Measurements from ENCODE around the gene LCN9. TPM values are rescaled to one million over a fixed set of nuclear protein-coding genes. Genes with fewer than 3 reads are reported as not detected.
"Not testable (repeated sequence)": the region's sequence is repeated elsewhere in the genome, so short reads cannot be mapped to it uniquely, and the experiment has no call there.

The LCN9 gene
- total and polyA plus RNA-seq, 4 donors = not detected

DNA sequence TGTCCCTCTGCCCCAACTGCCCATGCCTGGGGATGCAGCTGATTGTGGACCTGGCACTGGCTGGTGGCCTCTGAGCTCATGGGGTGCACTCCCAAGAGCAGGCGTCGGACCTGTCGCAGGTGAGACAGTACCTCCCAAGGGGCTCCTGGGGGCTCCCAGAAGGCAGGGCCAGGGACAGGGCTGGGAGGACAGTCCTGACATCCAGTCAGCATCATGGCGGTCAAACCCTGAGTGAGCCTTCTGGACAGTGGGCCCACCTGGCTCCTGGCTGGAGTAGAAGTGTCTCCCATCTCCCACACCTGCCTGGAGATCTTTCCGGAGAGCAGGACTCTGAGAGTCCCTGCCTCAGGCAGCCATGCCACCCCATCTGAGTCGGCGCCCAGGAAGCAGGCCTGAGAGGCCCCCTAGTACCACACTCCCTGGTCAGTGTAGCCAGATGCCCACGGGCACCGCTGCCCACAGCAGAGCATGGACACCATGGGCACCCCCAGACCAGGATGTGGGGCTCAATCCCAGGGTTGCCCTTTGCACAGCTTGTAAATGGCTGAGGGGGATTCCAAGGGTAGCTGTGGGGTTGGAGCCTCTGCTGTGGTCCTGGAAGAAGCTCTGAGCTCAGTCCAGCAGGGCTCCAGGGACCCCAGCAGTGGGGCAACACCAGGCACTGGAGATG, 6.6 kb downstream of the LCN9 start:
- no peaks in the 10 kb centered on the region for H3K36me3 ChIP-seq (ENCODE audit: control insufficient read depth in 4 of 4, insufficient read depth in 4 of 4, low read length in 4 of 4)
- DNase-seq (no peak), ATAC-seq (ENCODE audit: insufficient read depth, low FRiP score) (no peak)
- no peak overlapping the region for H3K4me3 ChIP-seq
- H3K27ac ChIP-seq (ENCODE audit: low read depth in 1 of 2, low read length in 1 of 2) = no peak overlapping the region
- H3K9ac ChIP-seq (ENCODE audit: insufficient read depth in 1 of 2, low read length in 2 of 2) = no peak overlapping the region
- H3K9me3 ChIP-seq (ENCODE audit: control insufficient read depth in 4 of 4, insufficient read depth in 3 of 4, low read length in 3 of 4) = peaks cover 0 to 6% (median 0%) of the 10 kb centered on the region in 4 donors
- TF ChIP-seq, protein P1, sequence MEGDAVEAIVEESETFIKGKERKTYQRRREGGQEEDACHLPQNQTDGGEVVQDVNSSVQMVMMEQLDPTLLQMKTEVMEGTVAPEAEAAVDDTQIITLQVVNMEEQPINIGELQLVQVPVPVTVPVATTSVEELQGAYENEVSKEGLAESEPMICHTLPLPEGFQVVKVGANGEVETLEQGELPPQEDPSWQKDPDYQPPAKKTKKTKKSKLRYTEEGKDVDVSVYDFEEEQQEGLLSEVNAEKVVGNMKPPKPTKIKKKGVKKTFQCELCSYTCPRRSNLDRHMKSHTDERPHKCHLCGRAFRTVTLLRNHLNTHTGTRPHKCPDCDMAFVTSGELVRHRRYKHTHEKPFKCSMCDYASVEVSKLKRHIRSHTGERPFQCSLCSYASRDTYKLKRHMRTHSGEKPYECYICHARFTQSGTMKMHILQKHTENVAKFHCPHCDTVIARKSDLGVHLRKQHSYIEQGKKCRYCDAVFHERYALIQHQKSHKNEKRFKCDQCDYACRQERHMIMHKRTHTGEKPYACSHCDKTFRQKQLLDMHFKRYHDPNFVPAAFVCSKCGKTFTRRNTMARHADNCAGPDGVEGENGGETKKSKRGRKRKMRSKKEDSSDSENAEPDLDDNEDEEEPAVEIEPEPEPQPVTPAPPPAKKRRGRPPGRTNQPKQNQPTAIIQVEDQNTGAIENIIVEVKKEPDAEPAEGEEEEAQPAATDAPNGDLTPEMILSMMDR (IDR thresholded peaks at IDR 0.05; ENCODE audit: control extremely low read depth, extremely low read depth) = no peak
- H3K4me1 ChIP-seq (ENCODE audit: control insufficient read depth in 5 of 5, insufficient read depth in 5 of 5, low read length in 5 of 5) = no peaks in the 10 kb centered on the region
- WGBS, 2 donors = 94 to 95% methylated on average over 9 of the region's 9 CpGs
- peaks cover 3% of the 10 kb centered on the region in 3 donors for H3K27me3 ChIP-seq (ENCODE audit: control insufficient read depth in 3 of 3, insufficient read depth in 3 of 3, low read length in 2 of 3)

DNA sequence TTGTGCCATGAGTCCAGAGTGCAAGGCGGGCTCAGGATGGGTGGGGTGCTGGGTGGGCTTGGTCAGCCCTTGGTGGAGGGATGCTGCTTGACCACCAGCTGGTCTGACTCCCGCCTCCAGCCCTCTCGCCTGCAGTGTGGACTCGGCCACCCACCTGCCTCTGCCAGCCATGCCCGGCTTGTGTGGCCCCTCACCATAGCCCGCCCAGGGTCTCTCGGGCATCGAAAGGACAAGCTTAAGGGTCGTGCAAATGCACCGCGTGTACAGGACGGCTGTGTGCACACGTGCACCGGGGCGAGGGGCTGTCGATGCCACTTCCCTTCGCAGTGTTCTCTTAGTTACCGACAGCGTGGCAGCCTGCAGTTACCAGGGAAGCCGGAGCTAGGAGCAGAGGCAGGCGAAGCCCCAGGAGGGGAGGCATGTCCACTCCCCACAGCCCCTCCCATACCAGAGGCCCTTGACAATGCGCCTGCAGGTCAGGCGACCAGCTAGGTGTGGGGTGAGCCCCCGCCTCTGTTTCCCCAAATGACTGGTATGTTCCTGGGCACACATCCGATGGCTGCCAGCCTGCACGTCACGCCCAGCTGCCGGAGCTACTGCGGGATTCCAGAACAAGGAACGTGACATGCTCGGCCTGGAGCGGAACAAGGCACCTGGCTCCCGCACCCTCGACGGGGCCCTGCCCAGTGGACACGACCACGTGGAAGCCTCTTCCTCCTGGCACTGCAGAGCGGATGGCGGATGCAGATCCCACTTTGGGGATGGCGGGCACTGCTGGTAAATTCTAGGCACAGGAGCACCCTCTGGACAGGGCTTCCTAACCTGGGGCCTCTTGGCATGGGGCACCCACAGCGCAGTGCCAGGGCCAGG, 7.8 kb downstream of the LCN9 start:
- WGBS, 2 donors = 85 to 89% methylated on average over 39 to 41 of the region's 41 CpGs

DNA sequence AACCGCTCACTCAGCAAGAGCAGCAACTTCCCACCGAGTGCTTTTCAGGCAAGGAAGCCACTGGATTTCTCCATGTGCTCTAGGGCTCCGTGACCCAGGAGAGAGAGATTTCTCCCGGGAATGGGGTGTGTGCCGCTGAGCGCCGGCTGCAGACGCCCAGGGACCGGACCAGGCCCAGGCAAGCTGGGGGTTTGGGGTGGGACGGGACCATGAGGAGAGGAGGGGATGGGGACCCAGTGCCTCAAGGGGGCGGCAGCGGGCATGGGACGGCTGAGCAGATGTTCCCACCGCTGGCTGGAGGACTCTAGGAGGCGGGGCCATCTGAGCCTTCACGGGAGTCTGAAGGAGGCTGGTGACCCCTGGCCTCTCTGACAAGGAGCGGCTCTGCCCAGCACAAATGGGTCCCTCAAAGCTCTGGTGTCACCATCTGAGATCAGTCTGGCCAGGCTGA, 8.5 kb downstream of the LCN9 start:
- H3K4me1 ChIP-seq (ENCODE audit: control insufficient read depth in 5 of 5, insufficient read depth in 5 of 5, low read length in 5 of 5) = no peaks in the 10 kb centered on the region
- WGBS, 2 donors = 52 to 54% methylated on average over 17 of the region's 17 CpGs
- ATAC-seq (ENCODE audit: insufficient read depth, low FRiP score) (no peak), DNase-seq (no peak)
- no peak overlapping the region for H3K4me3 ChIP-seq
- TF ChIP-seq, protein P1 (IDR thresholded peaks at IDR 0.05; ENCODE audit: control extremely low read depth, extremely low read depth) = no peak
- H3K9ac ChIP-seq (ENCODE audit: insufficient read depth in 1 of 2, low read length in 2 of 2) = no peak overlapping the region
- no peak overlapping the region for H3K27ac ChIP-seq (ENCODE audit: low read depth in 1 of 2, low read length in 1 of 2)
- H3K36me3 ChIP-seq (ENCODE audit: control insufficient read depth in 4 of 4, insufficient read depth in 4 of 4, low read length in 4 of 4) = no peaks in the 10 kb centered on the region
- peaks cover under 1 to 3% (median 3%) of the 10 kb centered on the region in 3 donors for H3K27me3 ChIP-seq (ENCODE audit: control insufficient read depth in 3 of 3, insufficient read depth in 3 of 3, low read length in 2 of 3)
- peaks cover 0 to 6% (median 0%) of the 10 kb centered on the region in 4 donors for H3K9me3 ChIP-seq (ENCODE audit: control insufficient read depth in 4 of 4, insufficient read depth in 3 of 4, low read length in 3 of 4)

More for the DNA sequence above, 7.8 kb downstream of the LCN9 start:
- DNase-seq (no peak), ATAC-seq (ENCODE audit: insufficient read depth, low FRiP score) (no peak)
- TF ChIP-seq, protein P1 (IDR thresholded peaks at IDR 0.05; ENCODE audit: control extremely low read depth, extremely low read depth) = no peak
- H3K4me1 ChIP-seq (ENCODE audit: control insufficient read depth in 5 of 5, insufficient read depth in 5 of 5, low read length in 5 of 5) = no peaks in the 10 kb centered on the region
- no peak overlapping the region for H3K9ac ChIP-seq (ENCODE audit: insufficient read depth in 1 of 2, low read length in 2 of 2)
- H3K36me3 ChIP-seq (ENCODE audit: control insufficient read depth in 4 of 4, insufficient read depth in 4 of 4, low read length in 4 of 4) = no peaks in the 10 kb centered on the region
- H3K27me3 ChIP-seq (ENCODE audit: control insufficient read depth in 3 of 3, insufficient read depth in 3 of 3, low read length in 2 of 3) = peaks cover 3% of the 10 kb centered on the region in 3 donors
- H3K9me3 ChIP-seq (ENCODE audit: control insufficient read depth in 4 of 4, insufficient read depth in 3 of 4, low read length in 3 of 4) = peaks cover 0 to 6% (median 0%) of the 10 kb centered on the region in 4 donors
- no peak overlapping the region for H3K4me3 ChIP-seq
- H3K27ac ChIP-seq (ENCODE audit: low read depth in 1 of 2, low read length in 1 of 2) = no peak overlapping the region

DNA sequence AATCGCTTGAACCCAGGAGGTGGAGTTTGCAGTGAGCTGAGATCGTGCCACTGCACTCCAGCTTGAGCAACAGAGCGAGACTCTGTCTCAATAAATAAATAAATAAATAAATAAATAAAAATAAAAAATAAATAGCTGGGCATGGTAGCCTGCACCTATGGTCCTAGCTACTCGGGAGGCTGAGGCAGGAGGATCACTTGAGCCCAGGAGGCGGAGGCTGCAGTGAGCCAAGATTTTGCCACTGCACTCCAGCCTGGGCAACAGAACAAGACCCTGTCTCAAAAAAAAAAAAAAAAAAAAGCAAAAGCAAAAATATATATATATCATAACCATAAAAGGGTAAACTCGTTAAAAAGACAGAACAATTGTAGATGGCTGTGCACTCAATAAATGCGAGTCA, 9.7 kb downstream of the LCN9 start:
- not testable (repeated sequence) for H3K4me1 ChIP-seq (ENCODE audit: control insufficient read depth in 5 of 5, insufficient read depth in 5 of 5, low read length in 5 of 5)
- WGBS, 2 donors = 88 to 89% methylated on average over 7 of the region's 7 CpGs

More for the DNA sequence above, 9.7 kb downstream of the LCN9 start:
- H3K36me3 ChIP-seq (ENCODE audit: control insufficient read depth in 4 of 4, insufficient read depth in 4 of 4, low read length in 4 of 4); H3K27ac ChIP-seq (ENCODE audit: low read depth in 1 of 2, low read length in 1 of 2); H3K9me3 ChIP-seq (ENCODE audit: control insufficient read depth in 4 of 4, insufficient read depth in 3 of 4, low read length in 3 of 4); ATAC-seq (ENCODE audit: insufficient read depth, low FRiP score); H3K27me3 ChIP-seq (ENCODE audit: control insufficient read depth in 3 of 3, insufficient read depth in 3 of 3, low read length in 2 of 3); H3K4me3 ChIP-seq; H3K9ac ChIP-seq (ENCODE audit: insufficient read depth in 1 of 2, low read length in 2 of 2); DNase-seq: not testable (repeated sequence)
